ENCODE data around the gene ADAM19. TPM values are rescaled to one million over a fixed set of nuclear protein-coding genes. Genes with fewer than 3 reads are reported as not detected.

The ADAM19 gene
- total and polyA plus RNA-seq, 2 donors (not counting 1 experiment from before 2014, with no cell fraction given), result 13.0 to 65.2 TPM

DNA sequence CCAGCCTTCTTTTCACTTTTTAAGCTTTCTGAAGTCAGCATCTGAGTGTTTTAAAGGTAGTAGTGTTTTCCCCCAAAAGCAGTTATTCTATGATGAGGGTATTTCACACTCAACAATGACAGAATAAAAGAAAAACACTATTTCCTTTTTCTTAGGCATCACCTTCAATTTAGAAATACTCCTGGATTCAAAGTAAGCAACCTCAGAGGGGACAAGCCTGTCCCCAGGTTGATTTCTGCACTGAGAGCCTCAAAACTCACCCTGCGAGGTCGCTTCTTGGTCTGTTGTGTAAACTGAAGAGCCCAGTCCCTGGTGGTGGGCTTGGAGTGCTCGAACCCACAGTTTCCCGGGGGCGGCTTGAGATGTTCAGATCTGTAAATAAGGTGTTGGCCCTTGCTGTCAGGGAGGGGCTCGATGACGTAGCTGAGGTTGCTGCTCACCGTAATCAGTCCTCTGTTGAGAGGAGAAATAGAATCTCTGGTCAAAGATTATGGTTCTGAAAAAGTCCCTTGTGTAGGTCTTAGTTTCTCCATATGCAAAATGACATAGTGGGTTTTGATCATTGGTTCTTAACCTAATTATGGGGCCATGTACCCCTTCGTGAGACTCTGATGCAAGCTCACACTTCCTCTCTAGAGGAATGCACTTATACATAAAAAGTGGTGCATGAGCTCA, 55.9 kb downstream of the ADAM19 start:
- Histone ChIP-seq H3K9me3 (ENCODE audit: control insufficient read depth, insufficient read depth, low read depth, low read length) (no peaks in the 10 kb centered on the region), H3K36me3 (ENCODE audit: control insufficient read depth, insufficient read depth, low read length) (no peaks in the 10 kb centered on the region), H3K79me2 (ENCODE audit: control insufficient read depth, insufficient read depth, low read length) (no peaks in the 10 kb centered on the region), H3K4me1 (ENCODE audit: control insufficient read depth, extremely low read depth, insufficient read depth, low read length) (peaks cover 22% of the 10 kb centered on the region), H3K4me2 (ENCODE audit: extremely low read depth, insufficient read depth, low read length) (no peak overlapping the region), H4K20me1 (ENCODE audit: control insufficient read depth, extremely low read depth, insufficient read depth, low read length) (no peaks in the 10 kb centered on the region), H3K9ac (ENCODE audit: insufficient read depth, low read length) (no peak overlapping the region), H3K4me3 (replicated peaks in 1 of 4; ENCODE audit: control extremely low read depth in 1 of 4, insufficient read depth in 1 of 4, low read depth in 3 of 4, low read length in 4 of 4) (no peak overlapping the region), H3K27me3 (ENCODE audit: control insufficient read depth, insufficient read depth, low read length) (no peaks in the 10 kb centered on the region), H2AFZ (ENCODE audit: low read length) (no peak overlapping the region), H3K27ac (ENCODE audit: insufficient read depth, low read length) (no peak overlapping the region)
- DNase-seq (ENCODE audit: low read depth in 2 of 2), result no peak
- TF ChIP-seq, protein P1, sequence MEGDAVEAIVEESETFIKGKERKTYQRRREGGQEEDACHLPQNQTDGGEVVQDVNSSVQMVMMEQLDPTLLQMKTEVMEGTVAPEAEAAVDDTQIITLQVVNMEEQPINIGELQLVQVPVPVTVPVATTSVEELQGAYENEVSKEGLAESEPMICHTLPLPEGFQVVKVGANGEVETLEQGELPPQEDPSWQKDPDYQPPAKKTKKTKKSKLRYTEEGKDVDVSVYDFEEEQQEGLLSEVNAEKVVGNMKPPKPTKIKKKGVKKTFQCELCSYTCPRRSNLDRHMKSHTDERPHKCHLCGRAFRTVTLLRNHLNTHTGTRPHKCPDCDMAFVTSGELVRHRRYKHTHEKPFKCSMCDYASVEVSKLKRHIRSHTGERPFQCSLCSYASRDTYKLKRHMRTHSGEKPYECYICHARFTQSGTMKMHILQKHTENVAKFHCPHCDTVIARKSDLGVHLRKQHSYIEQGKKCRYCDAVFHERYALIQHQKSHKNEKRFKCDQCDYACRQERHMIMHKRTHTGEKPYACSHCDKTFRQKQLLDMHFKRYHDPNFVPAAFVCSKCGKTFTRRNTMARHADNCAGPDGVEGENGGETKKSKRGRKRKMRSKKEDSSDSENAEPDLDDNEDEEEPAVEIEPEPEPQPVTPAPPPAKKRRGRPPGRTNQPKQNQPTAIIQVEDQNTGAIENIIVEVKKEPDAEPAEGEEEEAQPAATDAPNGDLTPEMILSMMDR (conservative IDR thresholded peaks at IDR 0.05 in 1 of 2, IDR thresholded peaks at IDR 0.05 in 1 of 2; ENCODE audit: low read depth in 1 of 2, low read length in 2 of 2), result no peak
- TF ChIP-seq EZH2 (IDR thresholded peaks at IDR 0.05; ENCODE audit: low read length, missing control alignments), result no peak

DNA sequence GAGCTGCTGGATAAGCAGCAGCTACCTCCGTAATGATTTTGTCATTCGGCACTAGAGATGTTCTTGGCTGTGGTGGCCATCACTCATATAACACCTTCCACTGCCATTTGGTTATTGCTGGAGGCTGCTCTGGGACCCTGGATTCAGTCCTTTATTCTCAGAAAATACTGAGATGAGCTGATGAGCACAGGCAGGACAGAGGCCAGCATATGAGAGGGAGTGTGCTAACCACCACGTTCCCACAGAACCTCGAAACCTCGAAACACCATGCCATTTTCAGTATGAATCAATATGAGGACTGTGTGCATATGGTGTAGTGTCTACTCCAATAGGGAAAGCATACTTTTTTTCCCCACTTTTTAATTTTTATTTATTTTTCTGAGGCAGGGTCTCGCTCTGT, 56.6 kb downstream of the ADAM19 start:
- H3K79me2 ChIP-seq (ENCODE audit: control insufficient read depth, insufficient read depth, low read length), result no peaks in the 10 kb centered on the region
- no peak overlapping the region for H2AFZ ChIP-seq (ENCODE audit: low read length)
- no peaks in the 10 kb centered on the region for H3K9me3 ChIP-seq (ENCODE audit: control insufficient read depth, insufficient read depth, low read depth, low read length)
- DNase-seq (ENCODE audit: low read depth in 2 of 2), result no peak
- peaks cover 22% of the 10 kb centered on the region for H3K4me1 ChIP-seq (ENCODE audit: control insufficient read depth, extremely low read depth, insufficient read depth, low read length)
- no peak overlapping the region for H3K27ac ChIP-seq (ENCODE audit: insufficient read depth, low read length)
- TF ChIP-seq, protein P1 (conservative IDR thresholded peaks at IDR 0.05 in 1 of 2, IDR thresholded peaks at IDR 0.05 in 1 of 2; ENCODE audit: low read depth in 1 of 2, low read length in 2 of 2), result no peak
- TF ChIP-seq EZH2 (IDR thresholded peaks at IDR 0.05; ENCODE audit: low read length, missing control alignments), result no peak
- no peaks in the 10 kb centered on the region for H3K27me3 ChIP-seq (ENCODE audit: control insufficient read depth, insufficient read depth, low read length)
- H3K4me2 ChIP-seq (ENCODE audit: extremely low read depth, insufficient read depth, low read length), result no peak overlapping the region
- H3K36me3 ChIP-seq (ENCODE audit: control insufficient read depth, insufficient read depth, low read length), result no peaks in the 10 kb centered on the region
- no peak overlapping the region for H3K4me3 ChIP-seq (replicated peaks in 1 of 4; ENCODE audit: control extremely low read depth in 1 of 4, insufficient read depth in 1 of 4, low read depth in 3 of 4, low read length in 4 of 4)
- no peak overlapping the region for H3K9ac ChIP-seq (ENCODE audit: insufficient read depth, low read length)
- no peaks in the 10 kb centered on the region for H4K20me1 ChIP-seq (ENCODE audit: control insufficient read depth, extremely low read depth, insufficient read depth, low read length)

DNA sequence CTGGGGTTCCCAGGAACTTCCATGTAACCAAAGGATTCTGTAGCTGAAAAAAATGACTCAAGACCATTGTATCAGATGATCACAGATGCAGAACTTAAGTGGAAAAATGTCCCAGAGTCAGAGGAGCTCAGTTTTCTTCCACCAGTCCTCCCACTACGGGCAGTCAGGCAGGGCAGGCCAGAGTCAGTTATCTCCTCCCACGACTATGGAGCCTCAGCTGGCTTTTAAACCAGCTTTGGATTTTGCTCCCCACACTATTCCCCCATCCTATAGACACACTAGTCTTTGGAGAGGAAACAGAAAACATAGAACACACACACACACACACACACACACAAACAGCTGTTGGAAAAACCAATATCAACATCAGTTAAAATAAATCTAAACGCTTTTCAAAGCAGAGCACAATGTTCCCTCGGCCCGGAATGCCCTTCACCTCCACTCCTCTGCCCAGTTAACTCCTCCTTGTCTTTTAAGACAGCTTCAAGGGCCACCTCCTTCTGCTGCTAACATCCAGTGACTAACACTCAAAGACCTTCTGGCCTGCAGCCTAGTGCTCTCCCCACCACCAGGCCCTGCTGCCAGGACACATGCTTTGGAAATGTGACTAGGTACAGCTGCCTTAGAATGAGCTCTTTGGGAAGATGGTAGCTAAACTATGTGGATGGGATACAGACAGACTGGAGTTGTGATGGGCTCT, 58.8 kb downstream of the ADAM19 start:
- Histone ChIP-seq H4K20me1 (ENCODE audit: control insufficient read depth, extremely low read depth, insufficient read depth, low read length) (no peaks in the 10 kb centered on the region), H2AFZ (ENCODE audit: low read length) (no peak overlapping the region), H3K9ac (ENCODE audit: insufficient read depth, low read length) (no peak overlapping the region), H3K36me3 (ENCODE audit: control insufficient read depth, insufficient read depth, low read length) (peaks cover 2% of the 10 kb centered on the region), H3K4me3 (replicated peaks in 1 of 4; ENCODE audit: control extremely low read depth in 1 of 4, insufficient read depth in 1 of 4, low read depth in 3 of 4, low read length in 4 of 4) (no peak overlapping the region), H3K4me1 (ENCODE audit: control insufficient read depth, extremely low read depth, insufficient read depth, low read length) (peaks cover 23% of the 10 kb centered on the region), H3K79me2 (ENCODE audit: control insufficient read depth, insufficient read depth, low read length) (no peaks in the 10 kb centered on the region), H3K4me2 (ENCODE audit: extremely low read depth, insufficient read depth, low read length) (no peak overlapping the region), H3K9me3 (ENCODE audit: control insufficient read depth, insufficient read depth, low read depth, low read length) (no peaks in the 10 kb centered on the region), H3K27me3 (ENCODE audit: control insufficient read depth, insufficient read depth, low read length) (no peaks in the 10 kb centered on the region), H3K27ac (ENCODE audit: insufficient read depth, low read length) (peak overlapping the region; percentile 75)
- DNase-seq (ENCODE audit: low read depth in 2 of 2), result peak; percentile 97 to 98
- TF ChIP-seq EZH2 (IDR thresholded peaks at IDR 0.05; ENCODE audit: low read length, missing control alignments), result no peak
- TF ChIP-seq, protein P1 (conservative IDR thresholded peaks at IDR 0.05 in 1 of 2, IDR thresholded peaks at IDR 0.05 in 1 of 2; ENCODE audit: low read depth in 1 of 2, low read length in 2 of 2), result no peak
